ENCODE data around the gene CD7.
A peak's percentile ranks its signal among the peaks of the same experiment; 100 is the strongest.
"Not testable (repeated sequence)": the region's sequence is repeated elsewhere in the genome, so short reads cannot be mapped to it uniquely, and the experiment has no call there.

CD7 gene

DNA sequence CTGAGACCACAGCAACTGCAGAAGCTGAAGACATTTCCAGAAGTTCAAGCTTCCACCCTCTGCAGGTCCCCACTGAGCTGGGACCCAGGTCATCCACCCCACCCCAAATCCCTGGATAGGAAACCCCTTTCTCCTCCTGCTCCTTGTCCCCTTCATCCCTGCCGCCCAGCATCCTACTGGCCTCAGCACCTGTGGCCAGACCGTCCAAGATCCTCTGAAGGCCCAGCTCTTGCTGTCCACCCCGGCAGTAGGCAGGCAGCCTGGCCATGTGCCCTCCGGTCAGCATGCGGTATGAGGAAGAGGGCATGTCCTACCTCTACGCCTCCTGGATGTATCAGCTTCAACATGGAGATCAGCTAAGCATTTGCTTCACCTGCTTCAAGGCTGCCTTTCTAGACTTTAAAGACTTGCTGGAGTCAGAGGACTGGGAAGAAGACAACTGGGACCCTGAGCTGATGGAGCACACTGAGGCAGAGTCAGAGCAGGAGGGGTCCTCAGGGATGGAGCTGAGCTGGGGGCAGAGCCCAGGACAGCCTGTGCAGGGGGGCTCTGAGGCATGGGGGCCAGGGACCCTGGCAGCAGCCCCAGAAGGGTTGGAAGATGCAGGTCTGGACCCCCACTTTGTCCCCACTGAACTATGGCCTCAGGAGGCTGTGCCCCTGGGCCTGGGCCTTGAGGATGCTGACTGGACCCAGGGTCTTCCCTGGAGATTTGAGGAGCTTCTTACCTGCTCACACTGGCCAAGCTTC lies 44.7 kb upstream of the CD7 start:
- Histone ChIP-seq H3F3A (ENCODE audit: control insufficient read depth, insufficient read depth) (peaks cover 7% of the 10 kb centered on the region), H4K20me1 (ENCODE audit: control insufficient read depth, insufficient read depth, low read depth, low read length) (no peaks in the 10 kb centered on the region), H3K79me2 (ENCODE audit: control insufficient read depth, low read length) (no peaks in the 10 kb centered on the region), H3K36me3 (ENCODE audit: control insufficient read depth, low read length) (no peaks in the 10 kb centered on the region), H3K4me2 (ENCODE audit: low read length) (no peak overlapping the region), H3K4me3 (ENCODE audit: low read length) (no peak overlapping the region), H3K9me3 (ENCODE audit: control insufficient read depth, insufficient read depth, low read length) (peaks cover 3% of the 10 kb centered on the region; the same call in 1 of the 2 replicates), H3K4me1 (ENCODE audit: control insufficient read depth, low read length) (peaks cover 11% of the 10 kb centered on the region), H3K9me2 (replicated peaks; ENCODE audit: control insufficient read depth, low read length) (no peaks in the 10 kb centered on the region), H3K27ac (ENCODE audit: low read depth, low read length) (no peak overlapping the region), H3K27me3 (ENCODE audit: control insufficient read depth, low read length) (no peaks in the 10 kb centered on the region)
- no peak for TF ChIP-seq EZH2phosphoT487 (IDR thresholded peaks at IDR 0.05; ENCODE audit: borderline replicate concordance, low read length)
- TF ChIP-seq, protein P1, sequence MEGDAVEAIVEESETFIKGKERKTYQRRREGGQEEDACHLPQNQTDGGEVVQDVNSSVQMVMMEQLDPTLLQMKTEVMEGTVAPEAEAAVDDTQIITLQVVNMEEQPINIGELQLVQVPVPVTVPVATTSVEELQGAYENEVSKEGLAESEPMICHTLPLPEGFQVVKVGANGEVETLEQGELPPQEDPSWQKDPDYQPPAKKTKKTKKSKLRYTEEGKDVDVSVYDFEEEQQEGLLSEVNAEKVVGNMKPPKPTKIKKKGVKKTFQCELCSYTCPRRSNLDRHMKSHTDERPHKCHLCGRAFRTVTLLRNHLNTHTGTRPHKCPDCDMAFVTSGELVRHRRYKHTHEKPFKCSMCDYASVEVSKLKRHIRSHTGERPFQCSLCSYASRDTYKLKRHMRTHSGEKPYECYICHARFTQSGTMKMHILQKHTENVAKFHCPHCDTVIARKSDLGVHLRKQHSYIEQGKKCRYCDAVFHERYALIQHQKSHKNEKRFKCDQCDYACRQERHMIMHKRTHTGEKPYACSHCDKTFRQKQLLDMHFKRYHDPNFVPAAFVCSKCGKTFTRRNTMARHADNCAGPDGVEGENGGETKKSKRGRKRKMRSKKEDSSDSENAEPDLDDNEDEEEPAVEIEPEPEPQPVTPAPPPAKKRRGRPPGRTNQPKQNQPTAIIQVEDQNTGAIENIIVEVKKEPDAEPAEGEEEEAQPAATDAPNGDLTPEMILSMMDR (IDR thresholded peaks at IDR 0.05; ENCODE audit: low read depth, low read length, poor library complexity, severe bottlenecking): no peak

DNA sequence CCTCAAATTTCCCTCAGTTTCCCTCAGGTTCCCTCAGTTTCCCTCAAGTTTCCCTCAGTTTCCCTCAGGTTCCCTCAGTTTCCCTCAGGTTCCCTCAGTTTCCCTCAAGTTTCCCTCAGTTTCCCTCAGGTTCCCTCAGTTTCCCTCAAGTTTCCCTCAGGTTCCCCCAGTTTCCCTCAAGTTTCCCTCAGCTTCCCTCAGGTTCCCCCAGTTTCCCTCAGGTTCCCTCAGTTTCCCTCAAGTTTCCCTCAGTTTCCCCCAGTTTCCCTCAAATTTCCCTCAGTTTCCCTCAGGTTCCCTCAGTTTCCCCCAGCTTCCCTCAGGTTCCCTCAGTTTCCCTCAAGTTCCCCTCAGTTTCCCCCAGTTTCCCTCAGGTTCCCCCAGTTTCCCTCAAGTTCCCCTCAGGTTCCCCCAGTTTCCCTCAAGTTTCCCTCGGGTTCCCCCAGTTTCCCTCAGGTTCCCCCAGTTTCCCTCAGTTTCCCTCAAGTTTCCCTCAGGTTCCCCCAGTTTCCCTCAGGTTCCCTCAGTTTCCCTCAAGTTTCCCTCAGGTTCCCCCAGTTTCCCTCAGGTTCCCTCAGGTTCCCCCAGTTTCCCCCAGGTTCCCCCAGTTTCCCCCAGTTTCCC lies 42.2 kb upstream of the CD7 start:
- H3K36me3 ChIP-seq (ENCODE audit: control insufficient read depth, low read length); H3K79me2 ChIP-seq (ENCODE audit: control insufficient read depth, low read length); H3K9me2 ChIP-seq (replicated peaks; ENCODE audit: control insufficient read depth, low read length); H3K4me2 ChIP-seq (ENCODE audit: low read length); H3K4me3 ChIP-seq (ENCODE audit: low read length); H3F3A ChIP-seq (ENCODE audit: control insufficient read depth, insufficient read depth); H4K20me1 ChIP-seq (ENCODE audit: control insufficient read depth, insufficient read depth, low read depth, low read length); H3K9me3 ChIP-seq (ENCODE audit: control insufficient read depth, insufficient read depth, low read length); H3K27ac ChIP-seq (ENCODE audit: low read depth, low read length); H3K27me3 ChIP-seq (ENCODE audit: control insufficient read depth, low read length): not testable (repeated sequence)
- H3K4me1 ChIP-seq (ENCODE audit: control insufficient read depth, low read length): peaks cover 11% of the 10 kb centered on the region

DNA sequence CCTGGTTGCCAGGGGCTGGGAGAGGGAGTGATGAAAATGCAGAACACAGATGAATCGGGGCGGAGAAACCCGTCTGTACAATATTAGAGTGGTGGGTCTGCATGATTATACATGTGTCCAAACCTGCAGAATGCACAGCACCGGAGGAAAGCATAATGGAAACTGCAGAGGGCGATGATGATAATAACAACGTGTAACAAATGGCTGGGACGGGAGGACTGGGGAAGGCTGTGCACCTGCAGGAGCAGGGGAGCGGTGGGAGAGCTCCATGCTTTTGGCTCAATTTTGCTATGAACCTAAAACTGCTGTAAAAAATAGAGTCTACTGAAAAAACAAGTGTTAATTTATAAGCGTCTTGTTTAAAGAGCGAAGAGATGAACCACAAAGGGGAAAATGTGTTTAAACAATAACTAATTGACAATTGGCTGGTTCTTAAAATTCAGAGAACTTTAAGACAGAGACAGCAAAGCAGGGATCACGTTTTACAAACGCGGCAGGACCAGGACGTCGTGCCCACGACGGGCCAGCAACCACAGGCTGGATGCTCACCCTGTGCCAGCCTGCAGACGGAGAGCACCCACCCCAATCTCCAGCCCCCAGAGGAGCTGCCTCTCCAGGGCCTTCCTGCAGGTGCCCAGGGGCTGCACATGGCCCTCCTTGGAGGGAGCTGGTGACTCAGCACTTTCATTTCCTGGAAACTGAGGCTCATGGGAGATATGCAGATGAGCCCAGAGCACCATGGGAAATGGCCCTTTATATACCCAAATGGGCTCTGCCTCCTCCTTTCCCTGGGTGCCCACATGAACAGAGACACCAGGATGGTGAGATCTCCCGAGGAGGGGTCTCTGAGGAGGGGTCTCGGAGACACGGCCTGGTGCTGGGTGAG lies 41.3 kb upstream of the CD7 start, which contains the start of gene TEX19:
TSS of gene TEX19 (plus strand) at position 783 of the 886 bp plus-strand sequence. CDS start 2,904 bp downstream, outside the sequence.
- H3K4me3 ChIP-seq (ENCODE audit: low read length): no peak within 1 kb of the TSS
- H3K36me3 ChIP-seq (ENCODE audit: control insufficient read depth, low read length): no peaks in the 10 kb centered on the region
- H3K27ac ChIP-seq (ENCODE audit: low read depth, low read length): no peak within 1 kb of the TSS
- H4K20me1 ChIP-seq (ENCODE audit: control insufficient read depth, insufficient read depth, low read depth, low read length): no peaks in the 10 kb centered on the region
- H3F3A ChIP-seq (ENCODE audit: control insufficient read depth, insufficient read depth): peaks cover 7% of the 10 kb centered on the region
- H3K4me1 ChIP-seq (ENCODE audit: control insufficient read depth, low read length): peaks cover 11% of the 10 kb centered on the region
- H3K79me2 ChIP-seq (ENCODE audit: control insufficient read depth, low read length): no peaks in the 10 kb centered on the region
- no peaks in the 10 kb centered on the region for H3K27me3 ChIP-seq (ENCODE audit: control insufficient read depth, low read length)
- H3K9me3 ChIP-seq (ENCODE audit: control insufficient read depth, insufficient read depth, low read length): peaks cover 3% of the 10 kb centered on the region; the same call in 1 of the 2 replicates
- H3K4me2 ChIP-seq (ENCODE audit: low read length): peak within 1 kb of the TSS; percentile 36
- H3K9me2 ChIP-seq (replicated peaks; ENCODE audit: control insufficient read depth, low read length): no peaks in the 10 kb centered on the region
- TF ChIP-seq, protein P1 (IDR thresholded peaks at IDR 0.05; ENCODE audit: low read depth, low read length, poor library complexity, severe bottlenecking): peak; percentile 24
- TF ChIP-seq EZH2phosphoT487 (IDR thresholded peaks at IDR 0.05; ENCODE audit: borderline replicate concordance, low read length): no peak

Measured in DOHH2 (cell line).